Upper lobe of left lung (tissue), 6 donors: ENCODE results near the gene CLTC. TPM values are rescaled to one million over a fixed set of nuclear protein-coding genes. Genes with fewer than 3 reads are reported as not detected.
"Not testable (repeated sequence)": the region's sequence is repeated elsewhere in the genome, so short reads cannot be mapped to it uniquely, and the experiment has no call there.

ENCODE experiments used
- ATAC-seq, 2 donors: fragments of 200-7000 bp; cut with Tn5 transposase; one replicate each; pipeline ENCODE4 v1.9.1; 2022; ENCODE audit warnings: mild to moderate bottlenecking in 2 of 2, moderate library complexity in 2 of 2; ENCODE audit not compliant: low FRiP score in 2 of 2
- DNase-seq, 2 donors: peaks; one replicate each; pipeline ENCODE4 v3.0.0-alpha.2; 2019 to 2020
- H3K27ac ChIP-seq, 4 donors: fragments of 200-600 bp; sonication (generic); one replicate each; pipeline ENCODE4 v1.5.1; 2016 to 2019
- H3K27me3 ChIP-seq, 4 donors: fragments of 200-600 bp; sonication (generic); one replicate each; pipeline ENCODE4 v1.5.1; 2017 to 2019
- H3K36me3 ChIP-seq, 4 donors: fragments of 200-600 bp; sonication (generic); one replicate each; pipeline ENCODE4 v1.5.1; 2016 to 2019
- H3K4me1 ChIP-seq, 4 donors: fragments of 200-600 bp; sonication (generic); one replicate each; pipeline ENCODE4 v1.5.1; 2018 to 2019
- H3K4me3 ChIP-seq, 4 donors: fragments of 200-600 bp; sonication (generic); one replicate each; pipeline ENCODE4 v1.5.1; 2017 to 2019; ENCODE audit warnings: mild to moderate bottlenecking in 2 of 4, moderate library complexity in 1 of 4
- H3K9me3 ChIP-seq, 4 donors: fragments of 200-600 bp; sonication (generic); one replicate each; pipeline ENCODE4 v1.5.1; 2018 to 2019
- CTCF ChIP-seq, 6 experiments: fragments of 450-650 bp in 4 of 6; fragments of 200-600 bp in 2 of 6; sonication (generic) in 2 of 6; IDR thresholded peaks; one replicate each; pipeline ENCODE4 v1.5.1; 2016 to 2019; ENCODE audit warnings: antibody characterized with exemption in 6 of 6
- EP300 ChIP-seq, 4 donors: sonication (generic); formaldehyde crosslinking; IDR thresholded peaks; one replicate each; pipeline ENCODE4 v1.5.1; 2017; ENCODE audit warnings: antibody characterized with exemption in 4 of 4, control low read depth in 2 of 4
- POLR2A ChIP-seq, 4 donors: fragments of 450-650 bp; IDR thresholded peaks; one replicate each; pipeline ENCODE4 v1.5.1; 2016 to 2017; ENCODE audit warnings: antibody characterized with exemption in 4 of 4, mild to moderate bottlenecking in 2 of 4
- POLR2AphosphoS5 ChIP-seq, 2 donors: sonication (generic); formaldehyde crosslinking; IDR thresholded peaks; one replicate each; pipeline ENCODE4 v1.5.1; 2017; ENCODE audit warnings: antibody characterized with exemption in 2 of 2
- WGBS, 2 donors: methylation state at CpG; one replicate each; pipeline ENCODE4 v1.1.5; 2017 to 2018; 5-methylcytosine and 5-hydroxymethylcytosine counted together
- total RNA-seq, 6 donors: library from RNA; depleted of rRNA in 4 of 6; stranded (reverse); fragments of >200 nt in 4 of 6; gene quantifications; one replicate each; pipeline versions ENCODE4 v1.1.0 to v1.2.1, GENCODE V29; 2016 to 2021
- donor health status: DM: no; HTN: no; CAD: no; lungs with moderate emphysema.
- donor health status: DM: no; HTN: yes; CAD: no; lungs with severe emphysema.

Gene CLTC
- total RNA-seq, 6 donors from 2014 or later: 113 to 266 (median 192) TPM

- ATAC-seq (no peak), DNase-seq (no peak)
- peaks cover 29 to 97% (median 68%) of the 10 kb centered on the region in 4 donors for H3K36me3 ChIP-seq
- H3K27ac ChIP-seq: no peak overlapping the region
- TF ChIP-seq EP300 (IDR thresholded peaks at IDR 0.05) (no peak), POLR2A (IDR thresholded peaks at IDR 0.05) (no peak), POLR2AphosphoS5 (IDR thresholded peaks at IDR 0.05) (no peak), CTCF (IDR thresholded peaks at IDR 0.05) (no peak)
- no peaks in the 10 kb centered on the region for H3K9me3 ChIP-seq
- H3K27me3 ChIP-seq: no peaks in the 10 kb centered on the region
- H3K4me1 ChIP-seq: no peaks in the 10 kb centered on the region
- H3K4me3 ChIP-seq: no peak overlapping the region
These were observed 31.7 kb downstream of the CLTC start for GRCh38 chr17:59651346-59651745.

GRCh38 chr17:59652119-59652518, 32.4 kb downstream of the CLTC start:
- Histone ChIP-seq H3K27ac (no peak overlapping the region), H3K36me3 (peaks cover 37 to 97% (median 73%) of the 10 kb centered on the region in 4 donors), H3K4me1 (no peaks in the 10 kb centered on the region), H3K4me3 (no peak overlapping the region), H3K9me3 (no peaks in the 10 kb centered on the region), H3K27me3 (no peaks in the 10 kb centered on the region)
- ATAC-seq (no peak), DNase-seq (no peak)
- no peak for TF ChIP-seq EP300 (IDR thresholded peaks at IDR 0.05)
- 90 to 92% methylated on average over 2 of the region's 2 CpGs for WGBS, 2 donors

GRCh38 chr17:59656624-59657023, 36.9 kb downstream of the CLTC start:
- not testable (repeated sequence) for DNase-seq
- H3K36me3 ChIP-seq: peaks cover 37 to 100% (median 75%) of the 10 kb centered on the region in 4 donors

GRCh38 chr17:59666235-59666634, 46.5 kb downstream of the CLTC start:
- ATAC-seq (no peak), DNase-seq (no peak)
- no peak overlapping the region for H3K4me3 ChIP-seq
- H3K27me3 ChIP-seq: no peaks in the 10 kb centered on the region
- TF ChIP-seq CTCF (IDR thresholded peaks at IDR 0.05): no peak
- no peak for TF ChIP-seq POLR2A (IDR thresholded peaks at IDR 0.05)
- TF ChIP-seq POLR2AphosphoS5 (IDR thresholded peaks at IDR 0.05): no peak
- TF ChIP-seq EP300 (IDR thresholded peaks at IDR 0.05): no peak
- no peaks in the 10 kb centered on the region for H3K9me3 ChIP-seq
- 76 to 81% methylated on average over 5 of the region's 5 CpGs for WGBS, 2 donors
- H3K4me1 ChIP-seq: peaks cover 4 to 19% (median 17%) of the 10 kb centered on the region in 4 donors
- no peak overlapping the region for H3K27ac ChIP-seq
- H3K36me3 ChIP-seq: peaks cover 46 to 96% (median 64%) of the 10 kb centered on the region in 4 donors

More at GRCh38 chr17:59656624-59657023, 36.9 kb downstream of the CLTC start:
- not testable (repeated sequence) for H3K9me3 ChIP-seq, H3K27ac ChIP-seq, H3K27me3 ChIP-seq, H3K4me3 ChIP-seq, ATAC-seq, H3K4me1 ChIP-seq
- WGBS, 2 donors: 86% methylated on average over 7 of the region's 7 CpGs

GRCh38 chr17:59668816-59669215, 49.1 kb downstream of the CLTC start:
- ATAC-seq: peak in 1 of 2 donors; percentile 32
- H3K4me3 ChIP-seq: no peak overlapping the region
- TF ChIP-seq CTCF (IDR thresholded peaks at IDR 0.05) (no peak), POLR2A (IDR thresholded peaks at IDR 0.05) (no peak), POLR2AphosphoS5 (IDR thresholded peaks at IDR 0.05) (no peak), EP300 (IDR thresholded peaks at IDR 0.05) (no peak)
- no peak for DNase-seq
- H3K4me1 ChIP-seq: peaks cover 4 to 19% (median 17%) of the 10 kb centered on the region in 4 donors
- no peaks in the 10 kb centered on the region for H3K9me3 ChIP-seq
- peak overlapping the region in 1 of 4 donors; percentile 46 for H3K27ac ChIP-seq
- WGBS, 2 donors: 35 to 49% methylated on average over 3 of the region's 3 CpGs
- H3K27me3 ChIP-seq: no peaks in the 10 kb centered on the region
- H3K36me3 ChIP-seq: peaks cover 37 to 93% (median 49%) of the 10 kb centered on the region in 4 donors

- Histone ChIP-seq H3K36me3 (peaks cover 35 to 92% (median 49%) of the 10 kb centered on the region in 4 donors), H3K27ac (peak overlapping the region in 1 of 4 donors; percentile 46), H3K27me3 (no peaks in the 10 kb centered on the region), H3K4me1 (peaks cover 4 to 19% (median 17%) of the 10 kb centered on the region in 4 donors), H3K4me3 (no peak overlapping the region), H3K9me3 (no peaks in the 10 kb centered on the region)
- ATAC-seq (no peak), DNase-seq (no peak)
- TF ChIP-seq EP300 (IDR thresholded peaks at IDR 0.05) (no peak), CTCF (IDR thresholded peaks at IDR 0.05) (no peak), POLR2A (IDR thresholded peaks at IDR 0.05) (no peak), POLR2AphosphoS5 (IDR thresholded peaks at IDR 0.05) (no peak)
- WGBS, 2 donors: 39 to 62% methylated on average over 1 of the region's 1 CpG
These were observed 49.7 kb downstream of the CLTC start for GRCh38 chr17:59669411-59669810.
